OCI-LY1 (cell line): ENCODE data around the gene SLC12A7.

Source experiments
- H2AFZ ChIP-seq: fragments of 200-600 bp; sonication (generic), shearing (Covaris generic); 2 replicates; pipeline ENCODE4 v1.6.0; 2014; ENCODE audit warnings: antibody characterized with exemption, mild to moderate bottlenecking, low read length
- H3F3A ChIP-seq: fragments of 200-600 bp; sonication (generic), shearing (Covaris generic); 2 replicates; pipeline ENCODE4 v1.6.0; 2014; ENCODE audit warnings: mild to moderate bottlenecking, antibody characterized with exemption, low read length, moderate library complexity; ENCODE audit not compliant: insufficient read depth
- H3K27ac ChIP-seq: fragments of 200-600 bp; sonication (generic); 2 replicates; pipeline ENCODE4 v1.5.1; 2014; ENCODE audit warnings: low read length, mixed run types, mild to moderate bottlenecking, low read depth; ENCODE audit not compliant: poor library complexity, severe bottlenecking
- H3K27me3 ChIP-seq: fragments of 200-600 bp; sonication (generic); 2 replicates; pipeline ENCODE4 v1.6.0; 2014; ENCODE audit warnings: antibody characterized with exemption, mild to moderate bottlenecking, low read length, moderate library complexity; ENCODE audit not compliant: insufficient read depth
- H3K36me3 ChIP-seq: fragments of 200-600 bp; sonication (generic); 2 replicates; pipeline ENCODE4 v1.6.1; 2014; ENCODE audit warnings: mild to moderate bottlenecking, antibody characterized with exemption, low read length, moderate library complexity, mixed read lengths; ENCODE audit not compliant: insufficient read depth
- H3K4me1 ChIP-seq: fragments of 200-600 bp; sonication (generic); 2 replicates; pipeline ENCODE4 v1.5.1; 2014; ENCODE audit warnings: mild to moderate bottlenecking, low read length, moderate library complexity; ENCODE audit not compliant: insufficient read depth, severe bottlenecking
- H3K4me2 ChIP-seq: fragments of 200-600 bp; sonication (generic), shearing (Covaris generic); 2 replicates; pipeline ENCODE4 v1.6.1; 2014; ENCODE audit warnings: low read length
- H3K4me3 ChIP-seq: fragments of 200-600 bp; sonication (generic); 2 replicates; pipeline ENCODE4 v1.5.1; 2014; ENCODE audit warnings: low read length, low read depth, mild to moderate bottlenecking, mixed read lengths; ENCODE audit not compliant: poor library complexity, severe bottlenecking
- H3K79me2 ChIP-seq: fragments of 200-600 bp; shearing (Covaris generic); 2 replicates; pipeline ENCODE4 v1.6.1; 2016; ENCODE audit warnings: mixed run types, low read length, mixed read lengths; ENCODE audit not compliant: insufficient read depth
- H3K9ac ChIP-seq: fragments of 200-600 bp; sonication (generic), shearing (Covaris generic); 2 replicates; pipeline ENCODE4 v1.6.1; 2014; ENCODE audit warnings: mild to moderate bottlenecking, low read length, mixed read lengths
- H3K9me2 ChIP-seq: fragments of 200-600 bp; sonication (generic), shearing (Covaris generic); 2 replicates; pipeline ENCODE4 v1.6.1; 2014; ENCODE audit warnings: low read depth, mild to moderate bottlenecking, low read length, mixed read lengths
- H3K9me3 ChIP-seq: fragments of 200-600 bp; shearing (Covaris generic); 2 replicates; pipeline ENCODE4 v1.6.1; 2014; ENCODE audit warnings: low read length, mixed read lengths
- H4K20me1 ChIP-seq: fragments of 200-600 bp; sonication (generic), shearing (Covaris generic); 2 replicates; pipeline ENCODE4 v1.6.0; 2016; ENCODE audit warnings: mild to moderate bottlenecking, low read length; ENCODE audit not compliant: insufficient read depth
- EZH2 ChIP-seq: fragments of 200-600 bp; sonication (generic), shearing (Covaris generic); IDR thresholded peaks from 2 replicates; pipeline ENCODE4 v1.8.0; 2017; ENCODE audit warnings: borderline replicate concordance, mixed run types, mild to moderate bottlenecking, antibody characterized with exemption, low read length, moderate library complexity, mixed read lengths
- TF ChIP-seq, protein P1 (sequence below): fragments of 200-600 bp; sonication (generic), shearing (Covaris generic); IDR thresholded peaks from 2 replicates; pipeline ENCODE4 v1.5.1; 2017; ENCODE audit warnings: mild to moderate bottlenecking, antibody characterized with exemption, low read length, moderate library complexity, mixed read lengths

The SLC12A7 gene

DNA sequence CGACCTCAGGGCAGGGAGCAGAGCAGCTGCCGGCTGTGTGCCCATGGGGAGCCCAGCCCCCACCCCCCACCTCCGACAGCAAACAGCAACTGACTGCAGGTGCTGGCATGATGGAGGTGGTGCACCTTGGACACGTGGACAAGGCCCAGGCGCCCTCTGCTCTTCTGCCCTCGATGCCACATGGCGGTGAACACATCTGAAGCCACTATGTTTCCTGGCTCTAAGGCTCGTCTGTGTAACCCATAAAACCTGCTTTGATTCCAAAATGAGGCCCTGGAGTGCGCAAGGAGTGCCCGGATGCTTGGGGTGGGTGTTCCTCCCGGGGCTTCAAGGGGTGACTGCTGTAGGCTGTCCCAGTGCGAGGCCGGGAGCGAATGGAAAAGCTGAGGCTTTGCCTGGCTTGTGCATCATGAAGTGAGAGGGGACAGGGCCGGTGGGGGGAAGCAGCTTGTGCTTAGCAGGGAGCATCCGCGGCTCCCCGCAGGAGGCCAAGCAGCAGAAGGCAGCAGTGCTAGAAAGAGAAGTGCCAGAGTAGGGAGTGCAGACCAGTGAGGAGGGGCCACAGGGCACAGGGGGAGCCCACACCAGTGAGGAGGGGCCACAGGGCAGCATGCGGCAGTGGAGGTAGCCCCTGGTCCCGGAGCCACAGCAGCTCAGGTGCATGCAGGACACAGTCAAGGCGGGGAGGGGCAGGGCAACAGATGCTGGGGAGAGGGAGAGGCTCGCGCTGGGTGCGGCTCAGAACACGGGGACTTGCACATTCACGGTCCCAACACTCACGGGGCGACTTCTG, 73.2 kb downstream of the SLC12A7 start:
- Histone ChIP-seq H4K20me1 (no peaks in the 10 kb centered on the region), H3K9ac (no peak overlapping the region), H3K79me2 (no peaks in the 10 kb centered on the region), H3K4me2 (no peak overlapping the region), H3K27me3 (peaks cover 4% of the 10 kb centered on the region; the same call in 1 of the 2 replicates), H2AFZ (no peak overlapping the region), H3K4me1 (no peaks in the 10 kb centered on the region), H3K9me3 (no peaks in the 10 kb centered on the region), H3K4me3 (no peak overlapping the region), H3K27ac (no peak overlapping the region), H3K36me3 (no peaks in the 10 kb centered on the region), H3F3A (no peaks in the 10 kb centered on the region), H3K9me2 (no peaks in the 10 kb centered on the region)
- TF ChIP-seq EZH2, result no peak
- TF ChIP-seq, protein P1, sequence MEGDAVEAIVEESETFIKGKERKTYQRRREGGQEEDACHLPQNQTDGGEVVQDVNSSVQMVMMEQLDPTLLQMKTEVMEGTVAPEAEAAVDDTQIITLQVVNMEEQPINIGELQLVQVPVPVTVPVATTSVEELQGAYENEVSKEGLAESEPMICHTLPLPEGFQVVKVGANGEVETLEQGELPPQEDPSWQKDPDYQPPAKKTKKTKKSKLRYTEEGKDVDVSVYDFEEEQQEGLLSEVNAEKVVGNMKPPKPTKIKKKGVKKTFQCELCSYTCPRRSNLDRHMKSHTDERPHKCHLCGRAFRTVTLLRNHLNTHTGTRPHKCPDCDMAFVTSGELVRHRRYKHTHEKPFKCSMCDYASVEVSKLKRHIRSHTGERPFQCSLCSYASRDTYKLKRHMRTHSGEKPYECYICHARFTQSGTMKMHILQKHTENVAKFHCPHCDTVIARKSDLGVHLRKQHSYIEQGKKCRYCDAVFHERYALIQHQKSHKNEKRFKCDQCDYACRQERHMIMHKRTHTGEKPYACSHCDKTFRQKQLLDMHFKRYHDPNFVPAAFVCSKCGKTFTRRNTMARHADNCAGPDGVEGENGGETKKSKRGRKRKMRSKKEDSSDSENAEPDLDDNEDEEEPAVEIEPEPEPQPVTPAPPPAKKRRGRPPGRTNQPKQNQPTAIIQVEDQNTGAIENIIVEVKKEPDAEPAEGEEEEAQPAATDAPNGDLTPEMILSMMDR, result no peak

DNA sequence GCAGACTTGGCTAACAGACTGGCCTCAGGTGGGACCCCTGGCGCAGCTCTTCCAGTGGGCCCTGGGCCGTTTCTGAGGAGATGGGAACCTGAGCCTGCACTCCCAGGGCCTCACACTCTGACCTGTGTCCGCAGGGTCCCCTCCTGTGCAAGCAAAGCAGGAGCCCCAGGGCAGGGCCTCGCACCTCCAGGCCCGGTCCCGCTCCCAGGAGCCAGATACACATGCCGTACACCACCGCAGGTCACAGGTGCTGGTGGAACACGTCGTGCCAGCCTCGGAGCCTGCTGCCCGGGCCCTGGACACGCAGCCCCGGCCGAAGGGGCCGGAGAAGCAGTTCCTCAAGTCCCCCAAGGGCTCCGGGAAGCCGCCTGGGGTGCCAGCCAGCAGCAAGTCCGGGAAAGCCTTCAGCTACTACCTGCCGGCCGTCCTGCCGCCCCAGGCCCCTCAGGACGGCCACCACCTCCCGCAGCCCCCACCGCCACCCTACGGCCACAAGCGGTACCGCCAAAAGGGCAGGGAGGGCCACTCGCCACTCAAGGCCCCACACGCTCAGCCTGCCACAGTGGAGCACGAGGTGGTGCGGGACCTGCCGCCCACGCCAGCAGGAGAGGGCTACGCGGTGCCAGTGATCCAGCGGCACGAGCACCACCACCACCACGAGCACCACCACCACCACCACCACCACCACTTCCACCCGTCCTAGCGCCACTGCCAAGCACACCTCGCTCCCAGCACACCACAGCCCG, 74.0 kb downstream of the SLC12A7 start:
- Histone ChIP-seq H3K36me3 (no peaks in the 10 kb centered on the region), H3K27me3 (peaks cover 4% of the 10 kb centered on the region; the same call in 1 of the 2 replicates), H3K79me2 (no peaks in the 10 kb centered on the region), H3F3A (no peaks in the 10 kb centered on the region), H3K9ac (no peak overlapping the region), H3K9me3 (no peaks in the 10 kb centered on the region), H3K27ac (no peak overlapping the region), H3K4me1 (no peaks in the 10 kb centered on the region), H3K4me3 (no peak overlapping the region), H3K9me2 (no peaks in the 10 kb centered on the region), H4K20me1 (no peaks in the 10 kb centered on the region), H2AFZ (no peak overlapping the region), H3K4me2 (no peak overlapping the region)
- TF ChIP-seq, protein P1, result no peak
- TF ChIP-seq EZH2, result no peak

DNA sequence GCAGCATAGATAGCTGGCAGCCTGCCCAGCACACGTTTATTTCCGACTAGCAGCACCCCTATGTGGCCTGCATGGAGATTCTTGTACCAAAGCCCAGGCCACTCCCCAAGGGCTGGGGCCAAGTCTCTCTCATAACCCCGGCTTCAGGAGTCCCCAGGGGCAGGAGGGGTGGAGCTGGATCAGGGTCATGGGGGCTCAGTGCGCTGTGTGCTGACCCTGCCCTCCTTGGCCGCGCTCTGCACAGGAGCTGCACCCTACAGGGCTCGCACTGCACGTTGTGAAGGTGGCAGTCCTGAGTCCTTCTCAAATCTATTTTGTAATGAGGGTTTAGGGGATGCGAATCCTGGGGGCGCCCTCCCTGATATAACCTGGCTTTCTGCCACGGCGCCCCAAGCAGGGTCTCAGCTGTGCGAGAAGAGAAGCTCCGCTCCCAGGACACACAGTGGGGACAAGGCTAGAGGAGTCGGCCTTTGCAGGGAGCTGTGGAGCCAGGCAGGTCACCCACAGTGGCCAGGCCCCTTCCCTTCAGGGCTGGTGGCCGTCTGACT, 74.7 kb downstream of the SLC12A7 start:
- no peak overlapping the region for H3K9ac ChIP-seq
- no peaks in the 10 kb centered on the region for H3K4me1 ChIP-seq
- no peaks in the 10 kb centered on the region for H3K36me3 ChIP-seq
- peaks cover 4% of the 10 kb centered on the region; the same call in 1 of the 2 replicates for H3K27me3 ChIP-seq
- H3K9me3 ChIP-seq, result no peaks in the 10 kb centered on the region
- no peak overlapping the region for H3K4me3 ChIP-seq
- H3K9me2 ChIP-seq, result no peaks in the 10 kb centered on the region
- H2AFZ ChIP-seq, result no peak overlapping the region
- no peak overlapping the region for H3K27ac ChIP-seq
- H3K79me2 ChIP-seq, result no peaks in the 10 kb centered on the region
- H3F3A ChIP-seq, result no peaks in the 10 kb centered on the region
- H3K4me2 ChIP-seq, result no peak overlapping the region
- H4K20me1 ChIP-seq, result no peaks in the 10 kb centered on the region
- TF ChIP-seq EZH2, result no peak
- TF ChIP-seq, protein P1, result no peak
